ENCODE measurements around the gene SCARB2.

DNA sequence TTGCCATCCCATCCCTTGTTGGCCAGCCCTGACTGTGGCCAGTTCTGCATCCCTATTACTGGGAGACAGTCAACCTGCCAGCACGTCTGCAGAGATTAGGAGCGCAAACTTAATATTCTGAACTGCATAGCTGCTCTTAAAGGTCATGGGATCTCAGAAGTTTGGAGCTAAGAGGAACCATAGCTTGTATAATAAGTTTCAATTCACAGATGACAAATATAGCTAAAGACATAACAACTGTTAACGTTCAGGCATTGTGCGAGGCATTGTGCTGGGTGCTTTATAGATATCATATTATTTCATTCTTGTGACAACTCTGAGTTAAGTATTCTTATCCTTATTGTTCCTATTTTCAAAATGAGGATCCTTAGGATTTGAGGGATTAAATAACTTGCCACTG is 3.7 kb downstream of the SCARB2 start:
- TF ChIP-seq POLR2A (IDR thresholded peaks at IDR 0.05), result no peak
- TF ChIP-seq, protein P1, sequence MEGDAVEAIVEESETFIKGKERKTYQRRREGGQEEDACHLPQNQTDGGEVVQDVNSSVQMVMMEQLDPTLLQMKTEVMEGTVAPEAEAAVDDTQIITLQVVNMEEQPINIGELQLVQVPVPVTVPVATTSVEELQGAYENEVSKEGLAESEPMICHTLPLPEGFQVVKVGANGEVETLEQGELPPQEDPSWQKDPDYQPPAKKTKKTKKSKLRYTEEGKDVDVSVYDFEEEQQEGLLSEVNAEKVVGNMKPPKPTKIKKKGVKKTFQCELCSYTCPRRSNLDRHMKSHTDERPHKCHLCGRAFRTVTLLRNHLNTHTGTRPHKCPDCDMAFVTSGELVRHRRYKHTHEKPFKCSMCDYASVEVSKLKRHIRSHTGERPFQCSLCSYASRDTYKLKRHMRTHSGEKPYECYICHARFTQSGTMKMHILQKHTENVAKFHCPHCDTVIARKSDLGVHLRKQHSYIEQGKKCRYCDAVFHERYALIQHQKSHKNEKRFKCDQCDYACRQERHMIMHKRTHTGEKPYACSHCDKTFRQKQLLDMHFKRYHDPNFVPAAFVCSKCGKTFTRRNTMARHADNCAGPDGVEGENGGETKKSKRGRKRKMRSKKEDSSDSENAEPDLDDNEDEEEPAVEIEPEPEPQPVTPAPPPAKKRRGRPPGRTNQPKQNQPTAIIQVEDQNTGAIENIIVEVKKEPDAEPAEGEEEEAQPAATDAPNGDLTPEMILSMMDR (IDR thresholded peaks at IDR 0.05), result no peak
